ENCODE results near the gene HHIPL2. TPM values are rescaled to one million over a fixed set of nuclear protein-coding genes. Genes with fewer than 3 reads are reported as not detected.

The HHIPL2 gene
- total and polyA plus RNA-seq, 4 donors: 0.31 to 0.98 (median 0.40) TPM; not detected in 1

GRCh38 chr1:222592171-222592570 is 44.3 kb upstream of the HHIPL2 start:
- no peak for ATAC-seq (ENCODE audit: insufficient read depth, low FRiP score)
- WGBS, 2 donors: 82 to 87% methylated on average over 3 of the region's 3 CpGs
- no peak for TF ChIP-seq CTCF (IDR thresholded peaks at IDR 0.05; ENCODE audit: control extremely low read depth, extremely low read depth)

GRCh38 chr1:222589462-222590302 is 41.8 kb upstream of the HHIPL2 start, which contains the start of gene TAF1A:
TSS of gene TAF1A (minus strand) at chr1:222589933.
- peak within 1 kb of the TSS; percentile 75 for H3K4me3 ChIP-seq
- peak within 1 kb of the TSS; percentile 92 to 93 for H3K27ac ChIP-seq (ENCODE audit: low read depth in 1 of 2, low read length in 1 of 2)
- peaks cover 0 to 13% (median 6%) of the 10 kb centered on the region in 5 donors for H3K4me1 ChIP-seq (ENCODE audit: control insufficient read depth in 5 of 5, insufficient read depth in 5 of 5, low read length in 5 of 5)
- H3K9me3 ChIP-seq (ENCODE audit: control insufficient read depth in 4 of 4, insufficient read depth in 3 of 4, low read length in 3 of 4): no peaks in the 10 kb centered on the region
- H3K9ac ChIP-seq (ENCODE audit: insufficient read depth in 1 of 2, low read length in 2 of 2): peak within 1 kb of the TSS in 1 of 2 donors; percentile 93
- H3K36me3 ChIP-seq (ENCODE audit: control insufficient read depth in 4 of 4, insufficient read depth in 4 of 4, low read length in 4 of 4): peaks cover 0 to 12% (median 4%) of the 10 kb centered on the region in 4 donors
- WGBS, 2 donors: 0% methylated on average over 41 of the region's 41 CpGs
- no peaks in the 10 kb centered on the region for H3K27me3 ChIP-seq (ENCODE audit: control insufficient read depth in 3 of 3, insufficient read depth in 3 of 3, low read length in 2 of 3)
- DNase-seq (peak; percentile 93 to 96 (median 94)), ATAC-seq (ENCODE audit: insufficient read depth, low FRiP score) (peak; percentile 99)
- no peak for TF ChIP-seq CTCF (IDR thresholded peaks at IDR 0.05; ENCODE audit: control extremely low read depth, extremely low read depth)

More at GRCh38 chr1:222592171-222592570, 44.3 kb upstream of the HHIPL2 start:
- no peaks in the 10 kb centered on the region for H3K9me3 ChIP-seq (ENCODE audit: control insufficient read depth in 4 of 4, insufficient read depth in 3 of 4, low read length in 3 of 4)
- H3K4me3 ChIP-seq: no peak overlapping the region
- H3K4me1 ChIP-seq (ENCODE audit: control insufficient read depth in 5 of 5, insufficient read depth in 5 of 5, low read length in 5 of 5): peaks cover 0 to 13% (median 6%) of the 10 kb centered on the region in 5 donors
- H3K9ac ChIP-seq (ENCODE audit: insufficient read depth in 1 of 2, low read length in 2 of 2): no peak overlapping the region
- H3K27me3 ChIP-seq (ENCODE audit: control insufficient read depth in 3 of 3, insufficient read depth in 3 of 3, low read length in 2 of 3): no peaks in the 10 kb centered on the region
- H3K36me3 ChIP-seq (ENCODE audit: control insufficient read depth in 4 of 4, insufficient read depth in 4 of 4, low read length in 4 of 4): peaks cover 0 to 5% (median 2%) of the 10 kb centered on the region in 4 donors
- no peak overlapping the region for H3K27ac ChIP-seq (ENCODE audit: low read depth in 1 of 2, low read length in 1 of 2)
- no peak for DNase-seq

GRCh38 chr1:222588135-222588534 is 40.2 kb upstream of the HHIPL2 start:
- WGBS, 2 donors: 84 to 88% methylated on average over 1 of the region's 1 CpG
- H3K9ac ChIP-seq (ENCODE audit: insufficient read depth in 1 of 2, low read length in 2 of 2): no peak overlapping the region
- DNase-seq: no peak
- peaks cover 0 to 13% (median 6%) of the 10 kb centered on the region in 5 donors for H3K4me1 ChIP-seq (ENCODE audit: control insufficient read depth in 5 of 5, insufficient read depth in 5 of 5, low read length in 5 of 5)
- no peak for ATAC-seq (ENCODE audit: insufficient read depth, low FRiP score)
- no peak for TF ChIP-seq CTCF (IDR thresholded peaks at IDR 0.05; ENCODE audit: control extremely low read depth, extremely low read depth)
- H3K4me3 ChIP-seq: no peak overlapping the region
- H3K36me3 ChIP-seq (ENCODE audit: control insufficient read depth in 4 of 4, insufficient read depth in 4 of 4, low read length in 4 of 4): peaks cover 0 to 12% (median 5%) of the 10 kb centered on the region in 4 donors
- H3K9me3 ChIP-seq (ENCODE audit: control insufficient read depth in 4 of 4, insufficient read depth in 3 of 4, low read length in 3 of 4): no peaks in the 10 kb centered on the region
- no peak overlapping the region for H3K27ac ChIP-seq (ENCODE audit: low read depth in 1 of 2, low read length in 1 of 2)
- H3K27me3 ChIP-seq (ENCODE audit: control insufficient read depth in 3 of 3, insufficient read depth in 3 of 3, low read length in 2 of 3): no peaks in the 10 kb centered on the region

Measured in lung (tissue), 12 donors.